GM21367 (cell line): ENCODE results near the gene EEIG1.

Experiments
- ATAC-seq: cut with Tn5 transposase; IDR thresholded peaks from one replicate; pipeline ENCODE4 v1.9.1; 2021; ENCODE audit not compliant: unreplicated experiment

EEIG1 gene

GRCh38 chr9:128001779-128002298 is 21.1 kb upstream of the EEIG1 start:
- no peak for ATAC-seq

- ATAC-seq: no peak
Observed at GRCh38 chr9:128001151-128001778, 20.5 kb upstream of the EEIG1 start.

GRCh38 chr9:127999461-127999860 is 18.7 kb upstream of the EEIG1 start:
- ATAC-seq: no peak

GRCh38 chr9:127993721-127994120 is 12.9 kb upstream of the EEIG1 start:
- ATAC-seq: no peak

- no peak for ATAC-seq
Observed at GRCh38 chr9:127991757-127992274, 11.0 kb upstream of the EEIG1 start.

- no peak for ATAC-seq
Observed at GRCh38 chr9:127991017-127991756, 10.4 kb upstream of the EEIG1 start.

- ATAC-seq: no peak
Observed at GRCh38 chr9:127990554-127990953, 9.8 kb upstream of the EEIG1 start.

GRCh38 chr9:127989094-127989493 is 8.3 kb upstream of the EEIG1 start:
- ATAC-seq: no peak

GRCh38 chr9:127987103-127987614 is 6.4 kb upstream of the EEIG1 start:
- ATAC-seq: no peak

GRCh38 chr9:127985011-127985410 is 4.2 kb upstream of the EEIG1 start:
- no peak for ATAC-seq

GRCh38 chr9:127983847-127984289 is 3.1 kb upstream of the EEIG1 start:
- peak; percentile 33 for ATAC-seq

- ATAC-seq: no peak
Observed at GRCh38 chr9:127982912-127983311, 2.1 kb upstream of the EEIG1 start.

- ATAC-seq: no peak
Observed at GRCh38 chr9:127981559-127982121, 851 bp upstream of the EEIG1 start.

GRCh38 chr9:127980060-127980705 is 606 bp downstream of the EEIG1 start:
- peak; percentile 24 for ATAC-seq

- ATAC-seq: no peak
Observed at GRCh38 chr9:127979333-127980059, 1.3 kb downstream of the EEIG1 start.

- no peak for ATAC-seq
Observed at GRCh38 chr9:127979015-127979332, 1.8 kb downstream of the EEIG1 start.

GRCh38 chr9:127977884-127978647 is 2.7 kb downstream of the EEIG1 start:
- ATAC-seq: no peak

GRCh38 chr9:127977009-127977883 is 3.5 kb downstream of the EEIG1 start:
- no peak for ATAC-seq

- ATAC-seq: no peak
Observed at GRCh38 chr9:127976498-127976897, 4.3 kb downstream of the EEIG1 start.
